Heart left ventricle (tissue), 13 donors: Measurements from ENCODE around the gene SOX6.
"Not testable (repeated sequence)": the region's sequence is repeated elsewhere in the genome, so short reads cannot be mapped to it uniquely, and the experiment has no call there.

Experiments
- POLR2A ChIP-seq, 2 donors: fragments of 450-650 bp; IDR thresholded peaks; one replicate each; pipeline ENCODE4 v1.6.1; 2017; ENCODE audit warnings: antibody characterized with exemption in 2 of 2, mild to moderate bottlenecking in 2 of 2, moderate library complexity in 2 of 2
- TF ChIP-seq, protein P1 (sequence below), 12 donors: fragments of 200-600 bp; sonication (generic) in 4 of 12; IDR thresholded peaks; one replicate each; pipeline versions ENCODE4 v1.5.0 to v1.8.0; 2018 to 2022; ENCODE audit warnings: antibody characterized with exemption in 12 of 12, mild to moderate bottlenecking in 5 of 12
- donor health status: ischemic (EF 13 %, LVEDD 7.1; RV severe dilation, severe dysfunction).
- donor health status: DM: no; HTN: yes; CAD: no.
- donor health status: DM: no; HTN: no; CAD: no.
- donor health status: ischemic (EF 25% LVEDD 6.9; RV normal size, moderate dysfunction).
- donor health status: ischemic (EF 25% LVEDD 5.7; RV mildly dilated, moderate dysfunction).
- donor health status: ischemic (EF 35%, LVEDD 5.7; RV mildly dilated, moderate dysfunction).
- donor health status: nonischemic (EF 11% LVEDD 7.7; RV severe dilation, severe dysfunction).
- donor health status: DM: yes; HTN: yes; CAD: no.
- donor health status: PGD.
- donor health status: ischemic (EF 29% LVEDD 5.4; RV normal size, mild dysfunction).
- donor health status: nonischemic (EF 23%, LVEDD 6.1; RV moderate dilation, normal function).

DNA sequence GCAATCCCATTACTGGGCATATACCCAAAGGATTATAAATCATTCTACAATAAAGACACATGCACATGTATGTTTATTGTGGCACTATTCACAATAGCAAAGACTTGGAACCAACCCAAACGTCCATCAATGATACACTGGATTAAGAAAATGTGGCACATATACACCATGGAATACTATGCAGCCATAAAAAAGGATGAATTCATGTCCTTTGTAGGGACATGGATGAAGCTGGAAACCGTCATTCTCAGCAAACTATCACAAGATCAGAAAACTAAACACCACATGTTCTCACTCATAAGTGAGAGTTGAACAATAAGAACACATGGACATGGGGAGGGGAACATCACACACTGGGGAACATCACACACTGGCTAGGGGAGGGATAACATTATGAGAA lies 34.5 kb upstream of the SOX6 start:
- TF ChIP-seq, protein P1, sequence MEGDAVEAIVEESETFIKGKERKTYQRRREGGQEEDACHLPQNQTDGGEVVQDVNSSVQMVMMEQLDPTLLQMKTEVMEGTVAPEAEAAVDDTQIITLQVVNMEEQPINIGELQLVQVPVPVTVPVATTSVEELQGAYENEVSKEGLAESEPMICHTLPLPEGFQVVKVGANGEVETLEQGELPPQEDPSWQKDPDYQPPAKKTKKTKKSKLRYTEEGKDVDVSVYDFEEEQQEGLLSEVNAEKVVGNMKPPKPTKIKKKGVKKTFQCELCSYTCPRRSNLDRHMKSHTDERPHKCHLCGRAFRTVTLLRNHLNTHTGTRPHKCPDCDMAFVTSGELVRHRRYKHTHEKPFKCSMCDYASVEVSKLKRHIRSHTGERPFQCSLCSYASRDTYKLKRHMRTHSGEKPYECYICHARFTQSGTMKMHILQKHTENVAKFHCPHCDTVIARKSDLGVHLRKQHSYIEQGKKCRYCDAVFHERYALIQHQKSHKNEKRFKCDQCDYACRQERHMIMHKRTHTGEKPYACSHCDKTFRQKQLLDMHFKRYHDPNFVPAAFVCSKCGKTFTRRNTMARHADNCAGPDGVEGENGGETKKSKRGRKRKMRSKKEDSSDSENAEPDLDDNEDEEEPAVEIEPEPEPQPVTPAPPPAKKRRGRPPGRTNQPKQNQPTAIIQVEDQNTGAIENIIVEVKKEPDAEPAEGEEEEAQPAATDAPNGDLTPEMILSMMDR (IDR thresholded peaks at IDR 0.05) = not testable (repeated sequence)
- not testable (repeated sequence) for TF ChIP-seq POLR2A (IDR thresholded peaks at IDR 0.05)
